Measurements from ENCODE around the gene RP9.
A peak's percentile ranks its signal among the peaks of the same experiment; 100 is the strongest.
"Not testable (repeated sequence)": the region's sequence is repeated elsewhere in the genome, so short reads cannot be mapped to it uniquely, and the experiment has no call there.

Gene RP9

DNA sequence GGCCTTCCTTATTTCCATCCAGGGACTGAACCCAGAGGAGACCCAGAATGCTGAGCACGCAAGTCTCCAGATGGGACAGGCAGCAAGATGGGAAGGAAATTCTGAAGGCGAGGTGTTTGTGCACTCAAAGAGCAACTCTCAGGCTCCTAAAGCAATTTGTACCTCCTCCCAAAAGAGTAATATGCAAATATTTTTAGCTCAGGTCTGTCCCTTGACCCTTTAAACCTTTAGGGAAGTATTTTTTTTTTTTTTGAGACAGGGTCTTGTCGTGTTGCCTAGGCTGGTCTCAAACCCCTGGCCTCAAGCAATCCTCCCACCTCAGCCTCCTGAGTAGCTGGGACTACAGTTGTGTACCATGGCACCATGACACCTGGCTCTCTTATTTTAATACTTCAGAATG is 8.4 kb downstream of the RP9 start:
- DNase-seq: no peak

- DNase-seq: no peak
Observed at GRCh38 chr7:33099154-33099940, 9.9 kb downstream of the RP9 start.

- not testable (repeated sequence) for DNase-seq
Observed at GRCh38 chr7:33094745-33095275, 14.4 kb downstream of the RP9 start.

DNA sequence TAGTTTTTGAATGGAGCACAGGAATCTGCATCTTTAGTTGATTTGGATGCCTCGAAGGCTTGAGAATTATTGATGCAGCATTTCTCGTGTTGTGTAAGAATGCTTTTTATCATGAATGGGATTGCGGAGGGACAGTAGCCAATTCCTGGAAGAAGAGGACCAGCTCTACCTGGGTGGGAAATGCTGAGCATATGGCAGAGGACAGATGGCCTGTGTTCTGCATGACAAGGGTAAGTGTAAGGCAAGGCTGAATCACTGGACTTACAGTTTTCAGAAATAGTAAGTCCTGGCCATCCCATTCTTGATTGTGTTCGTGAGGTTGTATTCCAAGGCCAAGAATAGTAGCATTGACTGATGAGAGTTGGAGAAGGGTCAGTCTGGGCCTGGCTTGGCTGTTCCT is 15.9 kb downstream of the RP9 start:
- DNase-seq: no peak

- DNase-seq: no peak
Observed at GRCh38 chr7:33091641-33092191, 17.5 kb downstream of the RP9 start.

- DNase-seq: no peak
Observed at GRCh38 chr7:33091111-33091531, 18.1 kb downstream of the RP9 start.

DNA sequence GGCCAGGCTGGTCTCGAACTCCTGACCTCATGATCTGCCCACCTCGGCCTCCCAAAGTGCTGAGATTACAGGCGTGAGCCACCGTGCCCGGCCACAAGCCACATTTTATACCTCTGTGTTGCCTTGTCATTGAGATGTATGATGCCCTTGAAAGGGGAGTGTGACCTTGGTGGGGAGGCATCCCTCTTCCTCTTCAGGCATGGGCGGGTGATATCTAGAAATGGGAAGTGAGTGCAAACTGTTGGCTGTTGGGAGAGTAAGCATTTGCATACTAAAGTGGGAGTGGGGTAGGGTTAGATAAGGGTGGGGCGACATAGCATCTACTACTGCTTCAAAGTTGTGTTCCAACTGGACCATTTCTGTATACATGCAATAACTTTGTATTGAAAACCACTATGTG is 20.1 kb downstream of the RP9 start:
- DNase-seq: no peak

DNA sequence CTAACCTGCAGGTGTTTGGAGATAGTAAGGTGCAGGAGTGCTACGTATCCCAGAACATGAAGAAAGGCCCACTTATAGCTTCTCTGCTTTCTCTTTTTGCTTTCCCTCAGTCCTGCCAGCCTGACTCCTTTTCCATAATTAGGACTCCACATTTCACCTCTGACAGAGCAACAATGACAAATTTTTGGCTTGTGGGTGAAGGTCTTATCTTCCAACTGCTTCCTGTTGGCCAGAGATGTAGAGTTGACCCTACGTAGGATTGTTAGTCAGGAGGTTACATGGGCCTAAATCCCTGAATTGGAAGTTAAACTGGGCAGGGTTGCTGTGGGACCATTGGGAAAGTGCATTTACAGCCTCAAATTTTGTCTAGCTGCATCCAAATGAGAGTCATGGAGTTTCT is 21.3 kb downstream of the RP9 start:
- no peak for DNase-seq

DNA sequence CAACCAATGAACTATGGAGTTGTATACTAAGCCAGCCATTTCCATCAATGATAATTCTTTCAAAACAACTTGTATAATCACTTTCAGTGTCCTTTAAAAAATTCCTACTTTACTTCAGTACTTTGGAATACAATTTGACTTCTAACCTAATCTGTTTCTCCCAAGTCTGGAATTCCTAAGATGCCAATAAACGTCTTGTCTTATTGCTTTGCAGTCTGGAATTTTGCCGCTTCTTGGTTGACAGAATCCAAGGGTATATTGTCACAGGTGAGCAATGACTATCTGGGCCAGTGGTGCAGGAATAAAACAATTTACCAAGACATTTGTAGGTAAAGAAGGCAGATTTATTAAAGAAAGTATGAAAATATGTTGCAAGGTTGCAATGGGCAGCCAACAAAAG is 21.8 kb downstream of the RP9 start:
- no peak for DNase-seq

- no peak for DNase-seq
Observed at GRCh38 chr7:33079763-33080690, 29.2 kb downstream of the RP9 start.

DNA sequence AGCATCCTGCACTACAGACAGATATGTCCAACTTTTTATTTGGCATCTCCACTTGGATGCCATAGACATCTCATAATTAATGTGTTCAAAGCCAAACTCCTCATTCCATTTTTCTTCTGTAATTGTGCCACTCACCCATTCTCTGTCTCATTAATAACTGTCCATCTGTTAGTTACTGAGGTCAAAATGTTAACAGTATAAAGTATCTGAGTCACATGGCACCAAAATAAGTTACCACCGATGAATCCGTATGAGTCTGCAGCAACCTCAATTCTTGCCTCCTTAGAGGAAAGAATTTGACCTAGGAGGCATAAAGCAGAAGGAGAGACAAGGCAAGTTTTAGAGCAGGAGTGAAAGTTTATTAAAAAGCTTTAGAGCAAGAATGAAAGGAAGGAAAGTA is 30.1 kb downstream of the RP9 start:
- no peak for DNase-seq

DNA sequence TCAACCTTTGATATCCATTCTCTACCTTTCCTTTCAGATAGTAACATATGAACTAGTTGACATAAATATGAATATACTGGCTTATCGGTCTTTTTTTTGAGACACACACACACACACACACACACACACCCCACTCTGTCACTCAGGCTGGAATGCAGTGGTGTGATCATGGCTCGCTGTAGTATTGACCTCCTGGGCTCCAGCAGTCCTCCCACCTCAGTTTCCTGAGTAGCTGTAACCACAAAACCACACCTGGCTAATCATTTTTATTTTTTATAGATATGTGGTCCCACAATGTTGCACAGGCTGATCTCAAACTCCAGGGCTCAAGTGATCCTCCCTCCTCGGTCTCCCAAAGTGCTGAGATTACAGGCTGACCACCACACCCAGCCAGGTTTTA is 32.5 kb downstream of the RP9 start:
- no peak for DNase-seq

GRCh38 chr7:33075818-33076518 is 33.2 kb downstream of the RP9 start:
- DNase-seq: no peak

DNA sequence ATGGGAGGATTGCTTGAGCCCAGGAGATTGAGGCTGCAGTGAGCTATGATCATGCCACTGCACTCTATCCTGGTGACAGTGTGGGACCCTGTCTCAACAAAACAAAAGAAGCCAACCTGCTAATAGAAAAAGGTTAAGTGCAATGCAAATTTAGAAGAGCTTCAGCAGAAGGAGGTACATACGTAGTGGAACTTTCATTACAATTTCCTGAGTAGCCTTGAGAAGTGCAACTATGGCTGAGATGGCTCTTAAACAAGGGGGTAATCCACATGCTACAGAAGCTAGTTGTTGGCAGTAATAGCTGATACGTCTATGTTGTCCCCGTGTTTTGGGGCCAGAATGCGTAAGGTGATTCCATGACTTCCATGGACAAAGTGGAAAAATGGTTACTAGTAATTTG is 36.0 kb downstream of the RP9 start:
- no peak for DNase-seq

DNA sequence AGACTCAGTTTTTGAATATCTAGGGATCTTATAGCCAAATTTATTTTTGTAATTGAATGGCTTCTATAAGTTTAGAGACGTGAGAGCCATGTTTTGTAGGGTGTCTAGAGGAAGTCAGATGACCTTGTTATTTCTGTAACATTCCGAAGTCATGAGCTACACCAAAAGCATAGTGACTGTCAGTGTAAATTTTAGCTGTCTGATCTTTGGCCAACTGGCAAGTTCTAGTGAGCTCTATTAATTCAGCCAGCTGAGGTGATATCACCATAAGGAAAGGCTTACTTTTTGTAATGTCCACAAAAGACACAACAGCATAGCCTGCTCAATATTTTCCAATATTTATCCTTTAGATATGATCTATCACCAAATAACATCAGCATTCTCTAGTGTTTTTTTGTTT is 36.7 kb downstream of the RP9 start:
- DNase-seq: no peak

DNA sequence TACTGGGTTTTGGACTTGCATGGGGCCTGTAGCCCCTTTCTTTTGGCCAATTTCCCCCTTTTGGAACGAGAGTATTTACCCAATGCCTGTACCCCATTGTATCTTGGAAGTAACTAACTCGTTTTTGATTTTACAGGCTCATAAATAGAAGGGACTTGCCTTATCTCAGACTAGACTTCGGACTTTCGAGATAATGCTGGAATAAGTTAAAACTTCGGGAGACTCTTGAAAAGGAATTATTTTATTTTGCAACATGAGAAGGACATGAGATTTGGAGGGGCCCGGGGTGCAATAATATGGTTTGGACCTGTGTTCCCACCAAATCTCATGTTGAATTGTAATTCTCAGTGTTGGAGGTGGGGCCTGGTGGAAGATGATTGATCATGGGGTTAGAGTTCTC is 38.4 kb downstream of the RP9 start:
- no peak for DNase-seq

- no peak for DNase-seq
Observed at GRCh38 chr7:33070277-33070676, 38.9 kb downstream of the RP9 start.

DNA sequence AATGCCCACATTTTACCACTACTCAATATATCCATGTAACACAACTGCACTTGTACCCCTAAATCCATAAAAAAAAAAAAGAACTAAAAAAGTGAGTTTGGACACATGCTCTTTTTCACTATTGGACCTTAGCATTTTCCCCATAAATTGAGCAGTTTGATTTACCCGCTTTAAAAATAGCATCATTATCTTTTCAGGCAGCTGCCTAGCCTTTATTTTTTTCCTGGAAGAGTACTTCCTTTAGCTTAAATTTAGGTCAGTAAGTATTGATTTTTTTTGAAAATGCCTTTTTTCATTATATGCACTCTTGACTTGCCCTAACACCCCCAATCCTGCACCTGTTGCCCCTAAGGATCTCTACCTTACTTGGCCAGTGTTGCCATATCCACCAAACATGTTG is 41.3 kb downstream of the RP9 start:
- no peak for DNase-seq

GRCh38 chr7:33066771-33067170 is 42.4 kb downstream of the RP9 start:
- peak in 1 of 3 experiments; percentile 28 for DNase-seq

- no peak for DNase-seq
Observed at GRCh38 chr7:33065981-33066380, 43.2 kb downstream of the RP9 start.

GRCh38 chr7:33062782-33063443 is 46.3 kb downstream of the RP9 start:
- peak; percentile 94 to 99 (median 99) for DNase-seq

Data from NCI-H1417 (cell line).